ENCODE data around the gene ATAD5.

DNA sequence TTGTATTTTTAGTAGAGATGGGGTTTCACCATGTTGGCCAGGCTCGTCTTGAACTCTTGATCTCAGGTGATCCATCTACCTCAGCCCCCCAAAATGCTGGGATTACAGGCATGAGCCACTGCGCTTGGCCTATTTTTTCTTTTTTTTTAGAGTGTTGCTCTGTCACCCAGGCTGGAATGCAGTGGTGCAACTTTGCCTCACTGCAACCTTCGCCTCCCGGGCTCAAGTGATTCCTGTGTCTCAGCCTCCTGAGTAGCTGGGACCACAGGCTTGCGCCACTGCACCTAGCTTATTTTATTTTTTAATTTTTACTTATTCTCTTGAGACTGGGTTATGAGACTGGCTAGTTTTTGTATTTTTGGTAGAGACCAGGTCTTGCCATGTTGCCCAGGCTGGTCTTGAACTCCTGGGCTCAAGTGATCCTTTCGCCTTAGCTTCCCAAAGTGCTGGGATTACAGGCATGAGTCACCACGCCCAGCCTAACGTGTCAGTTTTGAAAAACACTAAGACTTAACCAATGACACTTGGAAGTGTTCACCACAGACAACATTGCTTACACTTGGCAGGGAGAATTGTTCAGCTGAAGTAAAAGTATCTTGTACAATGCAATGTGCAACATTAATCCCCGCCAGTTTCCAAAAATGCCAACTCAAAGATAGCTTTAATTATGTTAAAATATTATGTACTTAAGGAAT is 26.9 kb downstream of the ATAD5 start:
- TF ChIP-seq, protein P1, sequence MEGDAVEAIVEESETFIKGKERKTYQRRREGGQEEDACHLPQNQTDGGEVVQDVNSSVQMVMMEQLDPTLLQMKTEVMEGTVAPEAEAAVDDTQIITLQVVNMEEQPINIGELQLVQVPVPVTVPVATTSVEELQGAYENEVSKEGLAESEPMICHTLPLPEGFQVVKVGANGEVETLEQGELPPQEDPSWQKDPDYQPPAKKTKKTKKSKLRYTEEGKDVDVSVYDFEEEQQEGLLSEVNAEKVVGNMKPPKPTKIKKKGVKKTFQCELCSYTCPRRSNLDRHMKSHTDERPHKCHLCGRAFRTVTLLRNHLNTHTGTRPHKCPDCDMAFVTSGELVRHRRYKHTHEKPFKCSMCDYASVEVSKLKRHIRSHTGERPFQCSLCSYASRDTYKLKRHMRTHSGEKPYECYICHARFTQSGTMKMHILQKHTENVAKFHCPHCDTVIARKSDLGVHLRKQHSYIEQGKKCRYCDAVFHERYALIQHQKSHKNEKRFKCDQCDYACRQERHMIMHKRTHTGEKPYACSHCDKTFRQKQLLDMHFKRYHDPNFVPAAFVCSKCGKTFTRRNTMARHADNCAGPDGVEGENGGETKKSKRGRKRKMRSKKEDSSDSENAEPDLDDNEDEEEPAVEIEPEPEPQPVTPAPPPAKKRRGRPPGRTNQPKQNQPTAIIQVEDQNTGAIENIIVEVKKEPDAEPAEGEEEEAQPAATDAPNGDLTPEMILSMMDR (IDR thresholded peaks at IDR 0.05): no peak
- TF ChIP-seq EZH2 (IDR thresholded peaks at IDR 0.05): no peak
